Transverse colon (tissue), 4 donors: Measurements from ENCODE around the gene XKR3.

Source experiments
- CTCF ChIP-seq, 5 experiments: fragments of 200-600 bp in 3 of 5; fragments of 450-650 bp in 2 of 5; sonication (generic) in 3 of 5; IDR thresholded peaks; 1 replicate in 2 of 5; 2 replicates in 3 of 5; pipeline ENCODE4 v1.5.1; 2016 to 2017; ENCODE audit warnings: antibody characterized with exemption in 5 of 5, inconsistent platforms in 3 of 5, mild to moderate bottlenecking in 2 of 5, moderate library complexity in 1 of 5
- POLR2A ChIP-seq: fragments of 450-650 bp; IDR thresholded peaks from one replicate; pipeline ENCODE4 v1.6.1; 2016; ENCODE audit warnings: antibody characterized with exemption, mild to moderate bottlenecking, moderate library complexity
- POLR2AphosphoS5 ChIP-seq, 3 donors: sonication (generic); formaldehyde crosslinking; IDR thresholded peaks; one replicate each; pipeline ENCODE4 v1.6.1; 2016; ENCODE audit warnings: antibody characterized with exemption in 3 of 3

GRCh38 chr22:16804882-16805281 is 20.3 kb downstream of the XKR3 start:
- no peak for TF ChIP-seq CTCF (IDR thresholded peaks at IDR 0.05)
- no peak for TF ChIP-seq POLR2A
- no peak for TF ChIP-seq POLR2AphosphoS5 (IDR thresholded peaks at IDR 0.05)
